HG03565 (cell line): ENCODE results near the gene KBTBD8.
A peak's percentile ranks its signal among the peaks of the same experiment; 100 is the strongest.

Experiments used
- ATAC-seq: cut with Tn5 transposase; IDR thresholded peaks from one replicate; pipeline ENCODE4 v1.9.1; 2021; ENCODE audit warnings: mild to moderate bottlenecking, moderate library complexity; ENCODE audit not compliant: unreplicated experiment

Gene KBTBD8

GRCh38 chr3:67033079-67033478 is 35.0 kb downstream of the KBTBD8 start:
- ATAC-seq = no peak

- ATAC-seq = no peak
These were observed 36.3 kb downstream of the KBTBD8 start for GRCh38 chr3:67034371-67034770.

DNA sequence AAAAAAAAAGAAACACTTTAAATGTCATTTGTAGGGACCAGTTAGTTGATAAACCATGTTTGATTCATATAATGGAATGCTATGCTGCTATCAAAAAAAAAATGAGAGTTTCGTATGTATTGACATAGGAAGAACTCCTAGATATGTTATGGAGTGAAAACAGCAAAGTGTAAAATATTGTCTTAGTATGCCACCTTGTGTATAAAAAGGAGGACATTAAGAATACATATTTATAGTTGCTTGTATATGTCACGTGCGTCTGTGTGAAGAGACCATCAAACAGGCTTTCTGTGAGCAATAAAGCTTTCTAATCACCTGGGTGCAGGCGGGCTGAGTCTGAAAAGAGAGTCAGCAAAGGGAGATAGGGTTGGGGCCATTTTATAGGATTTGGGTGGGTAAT is 39.5 kb downstream of the KBTBD8 start:
- ATAC-seq = no peak

DNA sequence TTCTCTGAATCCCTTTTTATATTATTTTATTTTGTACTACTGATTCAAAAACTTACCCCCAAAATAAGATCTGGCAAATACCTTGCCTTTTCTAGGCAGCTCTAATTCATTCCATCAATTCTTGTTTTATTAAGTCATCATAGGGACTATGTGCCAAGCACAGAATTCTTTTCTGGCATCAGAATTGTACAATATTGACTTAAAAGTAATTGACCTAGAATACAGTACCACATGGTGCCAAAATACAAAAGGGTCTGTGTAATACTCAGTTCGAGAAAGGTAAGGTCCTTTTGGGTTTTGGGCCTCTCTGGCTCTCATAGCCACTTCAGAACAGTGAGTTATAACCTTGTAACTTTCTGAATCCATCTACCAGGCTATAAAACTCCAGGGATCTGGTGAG is 46.2 kb downstream of the KBTBD8 start:
- no peak for ATAC-seq

DNA sequence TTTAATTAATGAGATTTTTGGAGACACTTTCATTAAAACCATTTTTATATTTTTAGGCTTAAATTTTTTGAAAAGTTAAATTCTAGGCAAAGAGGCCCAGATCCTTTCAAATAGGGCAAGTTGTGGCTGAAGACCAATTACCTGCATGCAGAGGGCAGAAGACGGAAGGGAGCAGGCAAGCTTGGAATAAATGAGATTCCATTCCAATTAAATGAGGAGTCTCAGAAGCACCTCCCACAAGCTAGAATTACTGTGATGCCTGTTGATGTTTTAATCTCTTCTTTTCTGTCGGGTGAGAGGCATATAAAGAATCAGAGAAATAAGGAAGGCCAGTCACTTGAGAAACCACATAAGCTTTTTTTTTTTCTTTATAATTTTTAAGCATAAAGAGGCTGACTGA is 46.8 kb downstream of the KBTBD8 start:
- ATAC-seq = no peak

GRCh38 chr3:67045711-67046465 is 47.8 kb downstream of the KBTBD8 start:
- no peak for ATAC-seq

- no peak for ATAC-seq
These were observed 48.9 kb downstream of the KBTBD8 start for GRCh38 chr3:67047051-67047450.

- peak; percentile 92 for ATAC-seq
These were observed 50.1 kb downstream of the KBTBD8 start for GRCh38 chr3:67048067-67048714.

DNA sequence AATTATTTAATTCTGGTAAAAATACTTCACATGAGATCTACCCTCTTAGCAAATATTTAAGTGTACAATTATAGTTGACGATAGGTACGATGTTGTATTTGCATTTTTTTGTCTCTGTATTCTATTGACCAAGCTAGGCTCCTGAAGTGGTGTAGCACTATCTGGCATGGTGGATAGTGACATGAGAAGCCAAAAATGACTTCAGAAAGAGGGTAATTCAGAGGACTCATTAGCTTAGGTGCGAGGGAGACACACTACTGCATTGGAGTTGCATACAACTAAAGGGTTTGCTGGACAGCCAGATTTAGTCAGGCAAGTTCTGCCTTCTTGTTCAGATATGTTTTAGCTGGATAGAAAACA is 50.6 kb downstream of the KBTBD8 start:
- ATAC-seq = peak; percentile 53

GRCh38 chr3:67059443-67059842 is 61.3 kb downstream of the KBTBD8 start:
- ATAC-seq = no peak
